ENCODE data around the gene C17orf50. TPM values are rescaled to one million over a fixed set of nuclear protein-coding genes. Genes with fewer than 3 reads are reported as not detected.

C17orf50 gene
- total RNA-seq, 2 donors from 2014 or later: not detected

GRCh38 chr17:35732806-35733136 lies 27.9 kb upstream of the C17orf50 start:
- Histone ChIP-seq H3K27me3 (no peaks in the 10 kb centered on the region), H3K36me3 (replicated peaks in 1 of 2; ENCODE audit: insufficient read depth in 1 of 2, low read depth in 2 of 2) (no peaks in the 10 kb centered on the region), H3K4me1 (peaks cover 18% of the 10 kb centered on the region), H3K27ac (no peak overlapping the region), H3K9me3 (no peaks in the 10 kb centered on the region), H3K4me3 (no peak overlapping the region)
- DNase-seq (no peak), ATAC-seq (no peak)
- TF ChIP-seq CTCF (IDR thresholded peaks at IDR 0.05) (no peak), POLR2A (IDR thresholded peaks at IDR 0.05) (no peak)
- WGBS, 2 donors: 80% methylated on average over 1 of the region's 1 CpG; no CpG with 5 or more reads in 1 of the 2 donors
- intact Hi-C loops (cut with DNase I): no loop called here

- intact Hi-C loops (cut with DNase I): no loop called here
- no peaks in the 10 kb centered on the region for H3K9me3 ChIP-seq
- H3K4me3 ChIP-seq: no peak overlapping the region
- 68 to 85% methylated on average over 6 of the region's 6 CpGs for WGBS, 2 donors
- no peak overlapping the region for H3K27ac ChIP-seq
- no peaks in the 10 kb centered on the region for H3K36me3 ChIP-seq (replicated peaks in 1 of 2; ENCODE audit: insufficient read depth in 1 of 2, low read depth in 2 of 2)
- no peaks in the 10 kb centered on the region for H3K27me3 ChIP-seq
- no peak for TF ChIP-seq CTCF (IDR thresholded peaks at IDR 0.05)
- TF ChIP-seq POLR2A (IDR thresholded peaks at IDR 0.05): no peak
- ATAC-seq: no peak
- DNase-seq: no peak
- peaks cover 18% of the 10 kb centered on the region for H3K4me1 ChIP-seq
Measured at GRCh38 chr17:35733366-35733765, 27.3 kb upstream of the C17orf50 start.

- WGBS, 2 donors: 87 to 91% methylated on average over 7 of the region's 7 CpGs
- Histone ChIP-seq H3K27me3 (no peaks in the 10 kb centered on the region), H3K4me3 (no peak overlapping the region), H3K27ac (no peak overlapping the region), H3K9me3 (no peaks in the 10 kb centered on the region), H3K4me1 (peaks cover 18% of the 10 kb centered on the region), H3K36me3 (replicated peaks in 1 of 2; ENCODE audit: insufficient read depth in 1 of 2, low read depth in 2 of 2) (no peaks in the 10 kb centered on the region)
- intact Hi-C loops (cut with DNase I): no loop called here
- no peak for DNase-seq
- ATAC-seq: no peak
- no peak for TF ChIP-seq POLR2A (IDR thresholded peaks at IDR 0.05)
- TF ChIP-seq CTCF (IDR thresholded peaks at IDR 0.05): no peak
Measured at GRCh38 chr17:35734396-35734795, 26.3 kb upstream of the C17orf50 start.

GRCh38 chr17:35735036-35735805 lies 25.5 kb upstream of the C17orf50 start:
- intact Hi-C loops (cut with DNase I): no loop called here
- ATAC-seq: no peak
- no peak for DNase-seq
- Histone ChIP-seq H3K36me3 (replicated peaks in 1 of 2; ENCODE audit: insufficient read depth in 1 of 2, low read depth in 2 of 2) (no peaks in the 10 kb centered on the region), H3K9me3 (no peaks in the 10 kb centered on the region), H3K27ac (no peak overlapping the region), H3K4me1 (peaks cover 18% of the 10 kb centered on the region), H3K4me3 (no peak overlapping the region), H3K27me3 (no peaks in the 10 kb centered on the region)
- no peak for TF ChIP-seq POLR2A (IDR thresholded peaks at IDR 0.05)
- TF ChIP-seq CTCF (IDR thresholded peaks at IDR 0.05): no peak
- 74 to 77% methylated on average over 19 to 29 of the region's 29 CpGs for WGBS, 2 donors

- no peak for ATAC-seq
- intact Hi-C loops (cut with DNase I): no loop called here
Measured at GRCh38 chr17:35736236-35736635, 24.5 kb upstream of the C17orf50 start.

More at GRCh38 chr17:35736236-35736635, 24.5 kb upstream of the C17orf50 start:
- no peaks in the 10 kb centered on the region for H3K36me3 ChIP-seq (replicated peaks in 1 of 2; ENCODE audit: insufficient read depth in 1 of 2, low read depth in 2 of 2)
- H3K27ac ChIP-seq: no peak overlapping the region
- H3K4me1 ChIP-seq: peaks cover 14% of the 10 kb centered on the region
- TF ChIP-seq CTCF (IDR thresholded peaks at IDR 0.05) (no peak), POLR2A (IDR thresholded peaks at IDR 0.05) (no peak)
- H3K4me3 ChIP-seq: no peak overlapping the region
- no peak for DNase-seq
- no peaks in the 10 kb centered on the region for H3K9me3 ChIP-seq
- WGBS, 2 donors: 74 to 82% methylated on average over 3 to 5 of the region's 5 CpGs
- H3K27me3 ChIP-seq: no peaks in the 10 kb centered on the region
